ENCODE measurements around the gene CRYZL1.

The CRYZL1 gene

DNA sequence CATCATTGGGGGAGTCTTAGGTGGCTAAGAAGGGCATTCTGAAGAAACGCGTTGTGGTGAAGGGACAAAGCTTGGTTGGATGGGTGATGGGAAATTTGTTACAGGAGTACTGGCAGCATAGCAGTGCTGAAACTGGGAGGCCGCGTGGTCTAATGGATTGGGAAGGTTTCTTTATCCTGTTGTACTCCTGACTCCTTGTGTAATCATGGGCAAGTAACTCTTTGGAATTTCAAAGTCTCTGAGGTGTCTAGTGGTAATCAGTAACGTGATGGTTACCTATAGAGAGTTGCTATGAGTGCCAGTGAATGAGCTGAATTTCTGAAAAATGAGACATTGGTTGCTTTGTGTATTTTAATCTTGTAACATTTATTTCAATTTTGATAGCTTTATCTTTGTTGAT, 71.5 kb downstream of the CRYZL1 start:
- no peak overlapping the region for H3K4me3 ChIP-seq (ENCODE audit: control insufficient read depth, low read depth, low read length)
- no peak for DNase-seq (ENCODE audit: low read depth)
- TF ChIP-seq, protein P1, sequence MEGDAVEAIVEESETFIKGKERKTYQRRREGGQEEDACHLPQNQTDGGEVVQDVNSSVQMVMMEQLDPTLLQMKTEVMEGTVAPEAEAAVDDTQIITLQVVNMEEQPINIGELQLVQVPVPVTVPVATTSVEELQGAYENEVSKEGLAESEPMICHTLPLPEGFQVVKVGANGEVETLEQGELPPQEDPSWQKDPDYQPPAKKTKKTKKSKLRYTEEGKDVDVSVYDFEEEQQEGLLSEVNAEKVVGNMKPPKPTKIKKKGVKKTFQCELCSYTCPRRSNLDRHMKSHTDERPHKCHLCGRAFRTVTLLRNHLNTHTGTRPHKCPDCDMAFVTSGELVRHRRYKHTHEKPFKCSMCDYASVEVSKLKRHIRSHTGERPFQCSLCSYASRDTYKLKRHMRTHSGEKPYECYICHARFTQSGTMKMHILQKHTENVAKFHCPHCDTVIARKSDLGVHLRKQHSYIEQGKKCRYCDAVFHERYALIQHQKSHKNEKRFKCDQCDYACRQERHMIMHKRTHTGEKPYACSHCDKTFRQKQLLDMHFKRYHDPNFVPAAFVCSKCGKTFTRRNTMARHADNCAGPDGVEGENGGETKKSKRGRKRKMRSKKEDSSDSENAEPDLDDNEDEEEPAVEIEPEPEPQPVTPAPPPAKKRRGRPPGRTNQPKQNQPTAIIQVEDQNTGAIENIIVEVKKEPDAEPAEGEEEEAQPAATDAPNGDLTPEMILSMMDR (IDR thresholded peaks at IDR 0.05; ENCODE audit: control insufficient read depth, insufficient read depth, low read depth, low read length, missing control alignments): no peak

DNA sequence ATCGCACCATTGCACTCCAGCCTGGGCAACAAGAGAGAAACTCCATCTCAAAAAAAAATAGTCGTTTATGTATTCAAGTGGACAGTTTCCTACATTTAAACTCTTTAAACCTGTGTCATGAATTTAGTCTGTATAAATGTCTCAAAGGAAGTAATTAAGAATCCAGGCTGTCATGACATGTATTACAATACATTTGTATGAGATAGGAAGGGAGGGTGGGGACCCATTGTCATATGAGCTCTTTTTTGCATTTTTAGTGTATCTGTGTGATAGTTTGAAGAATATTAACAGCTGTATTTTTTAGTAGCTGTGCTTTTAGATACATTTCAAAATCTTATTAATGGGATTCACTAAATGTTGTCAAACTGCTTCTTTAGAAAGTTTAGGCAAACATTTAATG, 73.1 kb downstream of the CRYZL1 start:
- no peak for DNase-seq (ENCODE audit: low read depth)
- TF ChIP-seq, protein P1 (IDR thresholded peaks at IDR 0.05; ENCODE audit: control insufficient read depth, insufficient read depth, low read depth, low read length, missing control alignments): no peak
- H3K4me3 ChIP-seq (ENCODE audit: control insufficient read depth, low read depth, low read length): no peak overlapping the region

DNA sequence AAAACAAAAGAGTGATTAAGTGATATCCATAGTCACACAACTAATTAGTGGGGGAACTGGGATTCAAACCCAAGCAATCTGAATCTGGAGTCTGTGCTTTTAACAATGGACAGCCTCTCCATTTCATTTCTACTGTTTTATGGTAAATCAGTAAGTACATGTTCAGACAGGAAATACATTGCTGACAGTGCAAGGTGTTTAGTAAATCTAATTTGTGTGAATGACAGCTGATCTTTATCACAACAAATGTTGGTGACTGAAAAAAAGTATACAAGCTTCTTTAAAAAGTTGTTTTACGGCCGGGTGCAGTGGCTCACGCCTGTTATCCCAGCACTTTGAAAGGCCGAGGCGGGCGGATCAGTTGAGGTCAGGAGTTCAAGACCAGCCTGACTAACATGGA, 73.6 kb downstream of the CRYZL1 start:
- TF ChIP-seq, protein P1 (IDR thresholded peaks at IDR 0.05; ENCODE audit: control insufficient read depth, insufficient read depth, low read depth, low read length, missing control alignments): no peak
- no peak for DNase-seq (ENCODE audit: low read depth)
- H3K4me3 ChIP-seq (ENCODE audit: control insufficient read depth, low read depth, low read length): no peak overlapping the region

DNA sequence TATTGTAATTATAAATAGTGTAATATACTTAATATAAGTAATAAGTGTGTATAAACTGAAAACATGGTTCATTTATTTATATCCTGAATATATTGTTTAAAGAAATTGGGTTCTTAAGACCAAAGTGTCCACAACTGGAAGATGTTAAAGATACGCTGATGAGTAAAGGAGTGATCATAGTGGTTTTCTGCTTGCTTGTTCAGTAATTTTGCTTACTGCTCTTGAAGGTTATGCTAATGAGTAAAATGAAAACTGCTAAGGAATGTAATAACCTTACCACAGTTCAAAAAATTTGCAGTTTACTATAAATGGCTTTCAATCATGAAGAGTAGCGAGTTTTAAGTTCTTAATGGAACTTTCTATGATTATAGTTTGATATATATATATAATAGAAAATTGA, 75.0 kb downstream of the CRYZL1 start:
- TF ChIP-seq, protein P1 (IDR thresholded peaks at IDR 0.05; ENCODE audit: control insufficient read depth, insufficient read depth, low read depth, low read length, missing control alignments): no peak
- no peak overlapping the region for H3K4me3 ChIP-seq (ENCODE audit: control insufficient read depth, low read depth, low read length)
- DNase-seq (ENCODE audit: low read depth): no peak

DNA sequence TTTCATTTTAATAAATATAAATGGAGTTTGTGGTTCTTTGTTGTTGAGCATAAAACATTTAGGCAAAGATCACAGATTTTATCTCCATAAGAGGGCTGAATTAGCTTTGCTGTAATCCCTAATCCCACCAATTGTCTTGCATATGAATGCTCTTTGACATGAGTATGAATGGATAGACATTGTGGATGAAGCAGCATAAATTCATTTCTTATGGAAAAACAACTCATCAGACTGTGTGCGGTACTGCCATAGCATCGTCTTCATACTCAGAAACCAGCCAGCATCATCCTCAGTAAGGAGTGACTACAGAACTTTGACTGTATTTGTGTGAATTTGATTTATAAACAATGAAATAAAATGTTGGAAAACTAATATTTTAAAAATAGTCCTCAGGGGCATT, 79.2 kb downstream of the CRYZL1 start:
- no peak overlapping the region for H3K4me3 ChIP-seq (ENCODE audit: control insufficient read depth, low read depth, low read length)

DNA sequence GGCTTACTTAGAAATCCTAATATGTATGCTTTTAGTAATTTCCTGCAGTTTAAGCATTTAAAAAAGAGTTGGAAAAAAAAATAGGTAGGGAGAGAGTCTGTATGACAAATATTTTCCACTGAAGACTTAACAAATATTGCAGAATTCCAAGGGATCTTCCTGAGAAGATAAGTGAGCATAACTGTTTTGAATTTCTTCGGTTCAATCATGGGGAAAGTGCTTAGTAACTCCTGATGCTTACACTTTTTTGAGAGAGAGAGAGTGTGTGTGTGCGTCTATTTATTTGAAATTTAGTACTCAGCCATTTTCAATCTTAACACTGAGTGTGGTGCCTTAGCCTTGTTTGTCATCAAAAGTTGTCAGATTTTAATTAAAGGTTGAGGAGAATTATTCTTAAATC, 80.2 kb downstream of the CRYZL1 start:
- DNase-seq (ENCODE audit: low read depth): no peak
- TF ChIP-seq, protein P1 (IDR thresholded peaks at IDR 0.05; ENCODE audit: control insufficient read depth, insufficient read depth, low read depth, low read length, missing control alignments): no peak

More for the DNA sequence above, 79.2 kb downstream of the CRYZL1 start:
- TF ChIP-seq, protein P1 (IDR thresholded peaks at IDR 0.05; ENCODE audit: control insufficient read depth, insufficient read depth, low read depth, low read length, missing control alignments): no peak
- DNase-seq (ENCODE audit: low read depth): no peak

DNA sequence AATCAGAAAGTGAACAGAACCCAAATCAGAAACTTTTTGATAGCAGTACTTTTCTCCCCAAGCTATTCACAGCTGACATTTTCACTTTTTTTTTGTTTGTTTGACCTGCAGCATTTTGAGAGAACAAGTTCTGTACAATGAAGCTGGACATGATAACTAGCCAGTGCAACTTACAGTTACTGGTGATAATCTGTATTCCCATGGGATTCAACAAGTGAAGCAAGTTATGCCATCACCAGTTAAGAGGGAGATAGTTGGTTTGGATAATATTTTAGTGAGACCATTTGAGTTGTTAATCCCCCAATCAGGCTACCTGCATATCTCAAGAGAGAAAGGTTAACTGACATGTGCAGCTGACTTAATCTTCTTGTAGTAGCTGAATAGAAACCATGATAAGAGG, 80.6 kb downstream of the CRYZL1 start:
- TF ChIP-seq, protein P1 (IDR thresholded peaks at IDR 0.05; ENCODE audit: control insufficient read depth, insufficient read depth, low read depth, low read length, missing control alignments): no peak
- no peak overlapping the region for H3K4me3 ChIP-seq (ENCODE audit: control insufficient read depth, low read depth, low read length)
- DNase-seq (ENCODE audit: low read depth): no peak

More for the DNA sequence above, 80.2 kb downstream of the CRYZL1 start:
- no peak overlapping the region for H3K4me3 ChIP-seq (ENCODE audit: control insufficient read depth, low read depth, low read length)

Measured in AG09309 (cell line).